Ovary (tissue), 9 donors: ENCODE results near the gene EFNA5. TPM values are rescaled to one million over a fixed set of nuclear protein-coding genes. Genes with fewer than 3 reads are reported as not detected.

Experiments used
- DNase-seq, 5 donors: peaks; one replicate each; pipeline ENCODE4 v3.0.0-alpha.2; 2019 to 2020
- H3K27ac ChIP-seq, 2 donors: fragments of 200-600 bp; one replicate each; pipeline versions ENCODE4 v1.5.1 to v1.8.0; 2019 to 2022
- H3K27me3 ChIP-seq: fragments of 200-600 bp; one replicate; pipeline ENCODE4 v1.8.0; 2022
- H3K36me3 ChIP-seq: fragments of 200-600 bp; sonication (generic); one replicate; pipeline ENCODE4 v1.5.1; 2019
- H3K4me1 ChIP-seq: one replicate; pipeline ENCODE4 v1.8.1; 2013; ENCODE audit warnings: mild to moderate bottlenecking, moderate library complexity; ENCODE audit not compliant: insufficient read depth
- H3K4me3 ChIP-seq: fragments of 200-600 bp; sonication (generic); one replicate; pipeline ENCODE4 v1.5.1; 2017
- H3K9me3 ChIP-seq, 2 donors: fragments of 200-600 bp in 1 of 2; sonication (generic) in 1 of 2; one replicate each; pipeline versions ENCODE4 v1.5.1 to v1.8.1; 2013 to 2019; ENCODE audit warnings: mild to moderate bottlenecking in 1 of 2, moderate library complexity in 1 of 2
- CTCF ChIP-seq, 3 donors: fragments of 450-650 bp in 2 of 3; fragments of 200-600 bp in 1 of 3; IDR thresholded peaks; one replicate each; pipeline versions ENCODE4 v1.5.1 to v1.8.0; 2016 to 2022; ENCODE audit warnings: antibody characterized with exemption in 3 of 3, mild to moderate bottlenecking in 1 of 3
- EP300 ChIP-seq: sonication (generic); formaldehyde crosslinking; IDR thresholded peaks from one replicate; pipeline ENCODE4 v1.6.1; 2017; ENCODE audit warnings: antibody characterized with exemption
- POLR2A ChIP-seq: fragments of 450-650 bp; IDR thresholded peaks from one replicate; pipeline ENCODE4 v1.6.1; 2017; ENCODE audit warnings: antibody characterized with exemption, mild to moderate bottlenecking, moderate library complexity
- WGBS, 3 donors: extraction: QIAGEN DNeasy Blood & Tissue Kit in 1 of 3; methylation state at CpG; one replicate each; pipeline versions ENCODE4 v1.1.5 to v1.1.7; 2013 to 2017; 5-methylcytosine and 5-hydroxymethylcytosine counted together
- intact Hi-C, 4 donors: fragments of 100-400 bp; cut with DNase I; formaldehyde crosslinking; loops; one replicate each; pipeline versions ENCODE4 v1.11.0 to v1.15.1; 2022 to 2023
- polyA plus RNA-seq, 2 donors: library from polyadenylated mRNA; stranded (reverse); fragments of 200-250 nt in 1 of 2; fragments of 350-450 nt in 1 of 2; fragmentation: Illumina TruSeq in 1 of 2; extraction: RNeasy Lipid Tissue Mini Kit (QIAGEN cat#74804) in 1 of 2; gene quantifications; one replicate each; pipeline ENCODE4 v1.2.3, GENCODE V29; 2013 to 2014
- total RNA-seq, 7 donors: library from RNA; depleted of rRNA in 2 of 7; stranded (reverse); fragments of >200 nt in 2 of 7; fragmentation: NEBNext Ultra II Directional in 3 of 7; extraction: Animal tissue kit (Norgen Biotek cat#: 25700) in 3 of 7; gene quantifications; one replicate each; pipeline versions ENCODE4 v1.1.0 to v1.2.4, GENCODE V29; 2016 to 2023
- donor health status: DM: no; HTN: no; CAD: no; lungs with moderate emphysema.
- donor health status: DM: no; HTN: no; CAD: no.
- donor health status: Bipolar disorder and iron deficiency.
- donor health status: DM: yes; HTN: yes; CAD: no.
- donor health status: DM: no; HTN: no; CAD: no.
- donor health status: DM: yes; HTN: yes; CAD: no.

EFNA5 gene
- total and polyA plus RNA-seq, 9 donors: 1.5 to 20.6 (median 7.7) TPM

GRCh38 chr5:107651325-107651724 lies 19.4 kb downstream of the EFNA5 start:
- no peaks in the 10 kb centered on the region for H3K9me3 ChIP-seq
- intact Hi-C loops: no loop called here
- H3K4me3 ChIP-seq: no peak overlapping the region
- DNase-seq: no peak
- no peaks in the 10 kb centered on the region for H3K36me3 ChIP-seq
- TF ChIP-seq POLR2A (no peak), EP300 (no peak), CTCF (IDR thresholded peaks at IDR 0.05) (no peak)
- no peak overlapping the region for H3K27ac ChIP-seq
- H3K27me3 ChIP-seq: no peaks in the 10 kb centered on the region
- no peaks in the 10 kb centered on the region for H3K4me1 ChIP-seq
- WGBS, 3 donors: 96 to 97% (median 97%) methylated on average over 6 of the region's 6 CpGs

GRCh38 chr5:107646418-107646817 lies 24.3 kb downstream of the EFNA5 start:
- no peak for TF ChIP-seq POLR2A
- no peak for TF ChIP-seq EP300
- TF ChIP-seq CTCF (IDR thresholded peaks at IDR 0.05): no peak
- Histone ChIP-seq H3K27me3 (no peaks in the 10 kb centered on the region), H3K4me1 (no peaks in the 10 kb centered on the region), H3K36me3 (no peaks in the 10 kb centered on the region), H3K27ac (no peak overlapping the region), H3K4me3 (no peak overlapping the region), H3K9me3 (no peaks in the 10 kb centered on the region)
- intact Hi-C loops: no loop called here
- no peak for DNase-seq

- 93 to 98% (median 98%) methylated on average over 3 of the region's 3 CpGs for WGBS, 3 donors
- H3K27me3 ChIP-seq: no peaks in the 10 kb centered on the region
- H3K4me3 ChIP-seq: no peak overlapping the region
- intact Hi-C loops: no loop called here
- H3K9me3 ChIP-seq: no peaks in the 10 kb centered on the region
- no peak for DNase-seq
- no peak overlapping the region for H3K27ac ChIP-seq
- no peaks in the 10 kb centered on the region for H3K4me1 ChIP-seq
- TF ChIP-seq POLR2A: no peak
- TF ChIP-seq CTCF (IDR thresholded peaks at IDR 0.05): no peak
- TF ChIP-seq EP300: no peak
- no peaks in the 10 kb centered on the region for H3K36me3 ChIP-seq
Observed at GRCh38 chr5:107640568-107640967, 30.2 kb downstream of the EFNA5 start.

- H3K4me1 ChIP-seq: no peaks in the 10 kb centered on the region
- TF ChIP-seq EP300: no peak
- no peak for TF ChIP-seq CTCF (IDR thresholded peaks at IDR 0.05)
- no peak for TF ChIP-seq POLR2A
- 86 to 91% (median 87%) methylated on average over 3 of the region's 3 CpGs for WGBS, 3 donors
- H3K9me3 ChIP-seq: no peaks in the 10 kb centered on the region
- intact Hi-C loops: no loop called here
- no peak overlapping the region for H3K27ac ChIP-seq
- H3K36me3 ChIP-seq: no peaks in the 10 kb centered on the region
- H3K4me3 ChIP-seq: no peak overlapping the region
- no peak for DNase-seq
- no peaks in the 10 kb centered on the region for H3K27me3 ChIP-seq
Observed at GRCh38 chr5:107639990-107640389, 30.7 kb downstream of the EFNA5 start.

GRCh38 chr5:107636555-107636954 lies 34.2 kb downstream of the EFNA5 start:
- no peak for DNase-seq
- TF ChIP-seq POLR2A (no peak), EP300 (no peak), CTCF (IDR thresholded peaks at IDR 0.05) (no peak)
- WGBS, 3 donors: 25 to 49% (median 38%) methylated on average over 3 of the region's 3 CpGs

More at GRCh38 chr5:107636555-107636954, 34.2 kb downstream of the EFNA5 start:
- intact Hi-C loops: no loop called here
- no peaks in the 10 kb centered on the region for H3K27me3 ChIP-seq
- no peak overlapping the region for H3K27ac ChIP-seq
- no peaks in the 10 kb centered on the region for H3K36me3 ChIP-seq
- no peak overlapping the region for H3K4me3 ChIP-seq
- H3K4me1 ChIP-seq: peaks cover 2% of the 10 kb centered on the region
- H3K9me3 ChIP-seq: no peaks in the 10 kb centered on the region
